ENCODE data around the gene AOPEP. TPM values are rescaled to one million over a fixed set of nuclear protein-coding genes. Genes with fewer than 3 reads are reported as not detected.

AOPEP gene
- total RNA-seq, 4 donors from 2014 or later: 305 to 458 (median 419) TPM

DNA sequence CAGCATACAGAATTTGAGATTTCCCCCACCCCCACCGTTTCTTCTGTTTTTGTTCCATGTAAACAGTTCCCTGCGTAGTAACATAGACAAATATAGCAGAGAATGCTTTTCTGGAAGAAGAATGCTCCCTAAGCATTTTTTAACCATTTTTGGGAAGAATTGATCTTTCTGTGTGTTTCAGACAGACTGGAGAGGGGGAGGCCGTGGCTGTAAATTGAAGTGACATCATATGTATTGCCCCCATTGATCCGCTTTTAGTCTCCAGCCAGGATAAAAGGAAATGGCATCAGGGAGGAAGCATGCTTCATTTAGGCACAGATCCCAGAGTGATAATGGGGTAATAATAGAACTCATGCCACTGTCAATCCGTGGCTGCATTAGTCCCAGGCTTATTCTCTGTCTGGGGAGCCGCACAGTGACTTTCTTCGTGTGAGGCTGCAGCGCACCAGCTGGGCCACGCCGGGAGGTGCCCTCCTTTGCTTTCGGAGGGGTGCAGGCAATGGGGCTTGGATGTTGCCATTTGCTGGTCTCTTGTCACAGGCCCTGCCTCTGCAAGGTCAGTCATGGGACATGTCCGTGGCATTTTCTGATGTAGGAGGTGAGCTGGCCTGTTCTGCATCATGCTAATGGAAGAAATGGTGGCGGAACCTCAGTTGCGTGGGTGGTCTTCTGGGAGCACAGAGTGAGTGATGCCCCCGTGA, 329.5 kb downstream of the AOPEP start:
- peaks cover 92 to 100% (median 98%) of the 10 kb centered on the region in 4 donors for H3K4me1 ChIP-seq
- peak overlapping the region; percentile 86 to 95 (median 87) for H3K27ac ChIP-seq (replicated peaks in 1 of 4)
- peaks cover 0 to 9% (median 0%) of the 10 kb centered on the region in 4 donors for H3K36me3 ChIP-seq
- intact Hi-C loops (cut with DNase I): loop anchor here (5.0 kb wide), 1 partner anchor 49 kb away; no protein-coding TSS in a partner anchor
- DNase-seq (ENCODE audit: extremely low spot score): no peak
- TF ChIP-seq, protein P1, sequence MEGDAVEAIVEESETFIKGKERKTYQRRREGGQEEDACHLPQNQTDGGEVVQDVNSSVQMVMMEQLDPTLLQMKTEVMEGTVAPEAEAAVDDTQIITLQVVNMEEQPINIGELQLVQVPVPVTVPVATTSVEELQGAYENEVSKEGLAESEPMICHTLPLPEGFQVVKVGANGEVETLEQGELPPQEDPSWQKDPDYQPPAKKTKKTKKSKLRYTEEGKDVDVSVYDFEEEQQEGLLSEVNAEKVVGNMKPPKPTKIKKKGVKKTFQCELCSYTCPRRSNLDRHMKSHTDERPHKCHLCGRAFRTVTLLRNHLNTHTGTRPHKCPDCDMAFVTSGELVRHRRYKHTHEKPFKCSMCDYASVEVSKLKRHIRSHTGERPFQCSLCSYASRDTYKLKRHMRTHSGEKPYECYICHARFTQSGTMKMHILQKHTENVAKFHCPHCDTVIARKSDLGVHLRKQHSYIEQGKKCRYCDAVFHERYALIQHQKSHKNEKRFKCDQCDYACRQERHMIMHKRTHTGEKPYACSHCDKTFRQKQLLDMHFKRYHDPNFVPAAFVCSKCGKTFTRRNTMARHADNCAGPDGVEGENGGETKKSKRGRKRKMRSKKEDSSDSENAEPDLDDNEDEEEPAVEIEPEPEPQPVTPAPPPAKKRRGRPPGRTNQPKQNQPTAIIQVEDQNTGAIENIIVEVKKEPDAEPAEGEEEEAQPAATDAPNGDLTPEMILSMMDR (IDR thresholded peaks at IDR 0.05): no peak
- TF ChIP-seq POLR2AphosphoS5 (IDR thresholded peaks at IDR 0.05) (peak; percentile 42 to 52), EP300 (IDR thresholded peaks at IDR 0.05) (no peak), POLR2A (IDR thresholded peaks at IDR 0.05; ENCODE audit: low read depth) (no peak)
- H3K27me3 ChIP-seq: no peaks in the 10 kb centered on the region
- WGBS: 25% methylated on average over 12 of the region's 15 CpGs
- H3K4me3 ChIP-seq: peak overlapping the region; percentile 36 to 49 (median 44)
- no peaks in the 10 kb centered on the region for H3K9me3 ChIP-seq

- Histone ChIP-seq H3K4me3 (peak overlapping the region; percentile 36 to 49 (median 44)), H3K9me3 (no peaks in the 10 kb centered on the region), H3K36me3 (peaks cover 0 to 20% (median 6%) of the 10 kb centered on the region in 4 donors), H3K4me1 (peaks cover 94 to 100% (median 99%) of the 10 kb centered on the region in 4 donors), H3K27ac (replicated peaks in 1 of 4) (peak overlapping the region; percentile 86 to 95 (median 87)), H3K27me3 (no peaks in the 10 kb centered on the region)
- TF ChIP-seq, protein P1 (IDR thresholded peaks at IDR 0.05): no peak
- TF ChIP-seq EP300 (IDR thresholded peaks at IDR 0.05) (no peak), POLR2A (IDR thresholded peaks at IDR 0.05; ENCODE audit: low read depth) (no peak), POLR2AphosphoS5 (IDR thresholded peaks at IDR 0.05) (no peak)
- intact Hi-C loops (cut with DNase I): loop anchor here (5.0 kb wide), 1 partner anchor 50 kb away; no protein-coding TSS in a partner anchor
- DNase-seq (ENCODE audit: extremely low spot score): no peak
- WGBS: 32% methylated on average over 10 of the region's 10 CpGs
Observed at GRCh38 chr9:95057101-95057500, 330.6 kb downstream of the AOPEP start.

DNA sequence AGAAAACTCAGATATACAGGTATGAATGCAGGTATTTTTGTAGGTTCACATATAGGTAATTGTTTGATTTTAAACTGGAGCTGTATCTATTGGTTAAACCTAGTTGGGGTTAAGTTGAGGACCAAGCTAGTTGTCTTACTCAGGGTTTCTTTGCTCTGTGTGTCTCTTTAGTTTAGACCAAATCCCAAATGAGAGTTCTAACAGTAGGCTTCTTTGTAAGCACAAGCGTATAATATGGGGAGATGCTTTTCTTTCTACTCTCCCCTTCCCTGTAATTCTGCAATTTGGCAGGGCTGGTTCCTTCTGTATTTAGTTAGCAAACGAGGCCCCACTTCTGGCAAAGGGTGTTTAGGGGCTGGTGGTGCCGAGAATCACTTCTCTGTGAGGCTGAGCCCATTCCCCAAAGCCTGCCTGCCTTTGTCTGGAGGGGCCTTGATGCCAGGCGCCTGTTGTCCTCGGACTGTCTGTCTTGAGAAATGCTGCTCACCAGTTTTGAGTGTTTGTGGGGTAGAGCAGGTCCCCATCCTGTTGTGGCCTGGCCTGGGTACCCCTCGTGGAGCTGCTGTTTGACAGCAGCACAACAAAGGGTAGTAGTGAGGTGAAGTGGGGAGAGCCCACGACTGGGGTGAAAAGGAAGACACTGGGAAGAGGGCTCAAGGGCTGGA, 331.8 kb downstream of the AOPEP start:
- TF ChIP-seq, protein P1 (IDR thresholded peaks at IDR 0.05): no peak
- TF ChIP-seq POLR2A (IDR thresholded peaks at IDR 0.05; ENCODE audit: low read depth) (no peak), POLR2AphosphoS5 (IDR thresholded peaks at IDR 0.05) (no peak), EP300 (IDR thresholded peaks at IDR 0.05) (no peak)
- intact Hi-C loops (cut with DNase I): loop anchor here (5.0 kb wide), 1 partner anchor 51 kb away; no protein-coding TSS in a partner anchor
- WGBS: 46% methylated on average over 4 of the region's 7 CpGs
- peak overlapping the region; percentile 28 to 48 (median 38) for H3K4me3 ChIP-seq
- H3K9me3 ChIP-seq: no peaks in the 10 kb centered on the region
- no peak for DNase-seq (ENCODE audit: extremely low spot score)
- peak overlapping the region; percentile 86 to 95 (median 87) for H3K27ac ChIP-seq (replicated peaks in 1 of 4)
- peaks cover 95 to 100% (median 99%) of the 10 kb centered on the region in 4 donors for H3K4me1 ChIP-seq
- peaks cover 1 to 32% (median 14%) of the 10 kb centered on the region in 4 donors for H3K36me3 ChIP-seq
- no peaks in the 10 kb centered on the region for H3K27me3 ChIP-seq

DNA sequence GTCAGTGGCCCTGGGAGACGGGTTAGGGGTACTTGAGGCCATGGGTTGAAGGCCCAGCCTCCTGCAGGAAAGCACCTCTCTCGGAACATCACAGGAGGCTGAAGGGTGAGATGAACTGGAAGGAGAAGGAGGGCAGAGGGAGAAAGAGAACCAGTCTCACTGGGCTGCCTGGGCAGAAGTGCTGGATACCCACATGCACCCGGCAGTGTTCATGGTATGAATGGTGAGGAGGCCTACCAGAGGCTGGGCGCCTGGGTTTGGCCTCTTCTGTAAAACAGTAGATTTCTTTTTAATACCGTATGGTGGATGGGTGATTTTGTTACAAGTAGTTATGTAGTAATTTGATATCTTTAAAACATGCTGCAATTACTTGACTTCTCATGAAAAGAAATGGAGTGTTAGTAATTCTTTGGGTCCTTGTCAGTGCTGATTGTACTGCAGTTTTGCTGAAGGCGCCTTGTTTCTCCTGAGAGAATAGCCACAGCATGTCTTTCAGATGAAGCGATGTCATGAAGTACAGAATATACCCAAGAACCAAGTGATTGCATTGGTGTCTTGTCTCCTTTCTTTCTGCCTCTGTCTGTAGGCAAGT, 332.4 kb downstream of the AOPEP start:
- no peak for DNase-seq (ENCODE audit: extremely low spot score)
- TF ChIP-seq POLR2AphosphoS5 (IDR thresholded peaks at IDR 0.05) (peak in 1 of 2 donors; percentile 7), POLR2A (IDR thresholded peaks at IDR 0.05; ENCODE audit: low read depth) (no peak), EP300 (IDR thresholded peaks at IDR 0.05) (no peak)
- TF ChIP-seq, protein P1 (IDR thresholded peaks at IDR 0.05): no peak
- Histone ChIP-seq H3K9me3 (no peaks in the 10 kb centered on the region), H3K27me3 (no peaks in the 10 kb centered on the region), H3K4me1 (peaks cover 99 to 100% (median 100%) of the 10 kb centered on the region in 4 donors), H3K27ac (replicated peaks in 1 of 4) (peak overlapping the region; percentile 86 to 95 (median 87)), H3K36me3 (peaks cover 7 to 38% (median 20%) of the 10 kb centered on the region in 4 donors), H3K4me3 (peak overlapping the region; percentile 28 to 48 (median 38))
- 54% methylated on average over 7 of the region's 7 CpGs for WGBS
- intact Hi-C loops (cut with DNase I): loop anchor here (5.0 kb wide), 1 partner anchor 52 kb away; no protein-coding TSS in a partner anchor

Data from esophagus muscularis mucosa (tissue), 4 donors.